Astrocyte (in vitro differentiated cells and primary cell): ENCODE results near the gene NIPBL. TPM values are rescaled to one million over a fixed set of nuclear protein-coding genes. Genes with fewer than 3 reads are reported as not detected.

Experiments
- DNase-seq: peaks from one replicate; pipeline ENCODE4 v3.0.0-alpha.2; 2010; ENCODE audit warnings: low read depth
- FAIRE-seq: peaks from 2 replicates; lab custom pipeline; 2011; peaks lifted over from hg19 to GRCh38; lab: Jason Lieb, UNC
- H2AFZ ChIP-seq: 2 replicates; pipeline ENCODE4 v1.6.0; 2012; ENCODE audit warnings: low read depth, low read length, inconsistent platforms
- H3K27ac ChIP-seq: 2 replicates; pipeline ENCODE4 v1.5.1; 2011; ENCODE audit warnings: low read depth, low read length, inconsistent platforms
- H3K27me3 ChIP-seq: 2 replicates; pipeline ENCODE4 v1.6.0; 2011; ENCODE audit warnings: low read length, inconsistent platforms; ENCODE audit not compliant: insufficient read depth
- H3K36me3 ChIP-seq: 2 replicates; pipeline ENCODE4 v1.5.1; 2011; ENCODE audit warnings: low read length, inconsistent platforms; ENCODE audit not compliant: insufficient read depth
- H3K4me1 ChIP-seq: 2 replicates; pipeline ENCODE4 v1.5.1; 2011; ENCODE audit warnings: low read length, inconsistent platforms; ENCODE audit not compliant: insufficient read depth
- H3K4me2 ChIP-seq: 2 replicates; pipeline ENCODE4 v1.6.0; 2012; ENCODE audit warnings: low read length, inconsistent platforms
- H3K4me3 ChIP-seq: 2 replicates; pipeline ENCODE4 v1.5.1; 2011; ENCODE audit warnings: low read depth, mild to moderate bottlenecking, low read length, inconsistent platforms; ENCODE audit not compliant: insufficient read depth
- H3K79me2 ChIP-seq: 2 replicates; pipeline ENCODE4 v1.6.0; 2012; ENCODE audit warnings: mild to moderate bottlenecking, low read length, inconsistent platforms; ENCODE audit not compliant: insufficient read depth
- H3K9ac ChIP-seq: 2 replicates; pipeline ENCODE4 v1.6.0; 2012; ENCODE audit warnings: mild to moderate bottlenecking, low read length, inconsistent platforms
- H3K9me3 ChIP-seq: 2 replicates; pipeline ENCODE4 v1.5.1; 2012; ENCODE audit warnings: low read depth, mild to moderate bottlenecking, low read length, inconsistent platforms; ENCODE audit not compliant: insufficient read depth
- H4K20me1 ChIP-seq: 2 replicates; pipeline ENCODE4 v1.6.0; 2012; ENCODE audit warnings: low read length, inconsistent platforms; ENCODE audit not compliant: insufficient read depth
- H3K27ac Mint-ChIP-seq: one replicate; pipeline ENCODE4 v1.8.0; 2021; ENCODE audit warnings: mild to moderate bottlenecking, mixed read lengths; ENCODE audit not compliant: unreplicated experiment
- H3K27me3 Mint-ChIP-seq: one replicate; pipeline ENCODE4 v1.8.0; 2021; ENCODE audit warnings: low read depth, mixed read lengths; ENCODE audit not compliant: unreplicated experiment
- H3K36me3 Mint-ChIP-seq: one replicate; pipeline ENCODE4 v1.8.0; 2021; ENCODE audit warnings: low read depth, mixed read lengths; ENCODE audit not compliant: unreplicated experiment
- H3K4me1 Mint-ChIP-seq: one replicate; pipeline ENCODE4 v1.8.0; 2021; ENCODE audit warnings: low read depth, mixed read lengths; ENCODE audit not compliant: unreplicated experiment
- H3K4me3 Mint-ChIP-seq: one replicate; pipeline ENCODE4 v1.8.0; 2021; ENCODE audit warnings: mild to moderate bottlenecking, moderate library complexity, mixed read lengths; ENCODE audit not compliant: unreplicated experiment
- H3K9me3 Mint-ChIP-seq: one replicate; pipeline ENCODE4 v1.8.0; 2021; ENCODE audit warnings: mild to moderate bottlenecking, mixed read lengths; ENCODE audit not compliant: unreplicated experiment
- CTCF ChIP-seq: IDR thresholded peaks from 2 replicates; pipeline ENCODE4 v1.5.1; 2011; ENCODE audit warnings: low read depth, mild to moderate bottlenecking, inconsistent platforms, low read length, moderate library complexity; ENCODE audit not compliant: insufficient read depth
- EZH2 ChIP-seq: IDR thresholded peaks from 2 replicates; pipeline ENCODE4 v1.6.1; 2012; ENCODE audit warnings: mild to moderate bottlenecking, low read length, inconsistent platforms; ENCODE audit not compliant: insufficient read depth
- total RNA-seq: library from RNA; stranded (reverse); gene quantifications from 2 replicates; pipeline ENCODE4 v1.2.1, GENCODE V29; 2021

NIPBL gene
- total RNA-seq, 1 donor from 2014 or later = 45.3 TPM

GRCh38 chr5:37015795-37016666, 139.5 kb downstream of the NIPBL start:
- Mint-ChIP-seq H3K9me3 (no peaks in the 10 kb centered on the region), H3K36me3 (peaks cover 4% of the 10 kb centered on the region), H3K4me3 (no peak overlapping the region), H3K4me1 (no peaks in the 10 kb centered on the region), H3K27me3 (no peaks in the 10 kb centered on the region), H3K27ac (no peak overlapping the region)
- DNase-seq = peak; percentile 33
- Histone ChIP-seq H3K79me2 (no peaks in the 10 kb centered on the region), H3K36me3 (peaks cover 15% of the 10 kb centered on the region), H3K27ac (no peak overlapping the region), H3K4me3 (no peak overlapping the region), H3K4me1 (peaks cover 3% of the 10 kb centered on the region), H3K27me3 (no peaks in the 10 kb centered on the region), H4K20me1 (no peaks in the 10 kb centered on the region), H3K4me2 (no peak overlapping the region), H3K9me3 (no peaks in the 10 kb centered on the region), H3K9ac (no peak overlapping the region), H2AFZ (no peak overlapping the region)
- no peak for TF ChIP-seq CTCF
- TF ChIP-seq EZH2 = no peak
- peak; percentile 70 for FAIRE-seq

- Histone ChIP-seq H3K9ac (no peak overlapping the region), H3K79me2 (no peaks in the 10 kb centered on the region), H3K4me2 (no peak overlapping the region), H3K4me1 (no peaks in the 10 kb centered on the region), H4K20me1 (no peaks in the 10 kb centered on the region), H3K27ac (no peak overlapping the region), H3K4me3 (no peak overlapping the region), H2AFZ (no peak overlapping the region), H3K9me3 (no peaks in the 10 kb centered on the region), H3K27me3 (no peaks in the 10 kb centered on the region), H3K36me3 (peaks cover 22% of the 10 kb centered on the region)
- H3K4me1 Mint-ChIP-seq = no peaks in the 10 kb centered on the region
- no peak overlapping the region for H3K27ac Mint-ChIP-seq
- H3K4me3 Mint-ChIP-seq = no peak overlapping the region
- no peak for TF ChIP-seq CTCF
- TF ChIP-seq EZH2 = no peak
- H3K36me3 Mint-ChIP-seq = peaks cover 11% of the 10 kb centered on the region
- peak; percentile 71 for FAIRE-seq
- H3K27me3 Mint-ChIP-seq = no peaks in the 10 kb centered on the region
- no peak for DNase-seq
- no peaks in the 10 kb centered on the region for H3K9me3 Mint-ChIP-seq
Measured at GRCh38 chr5:37028910-37029309, 152.3 kb downstream of the NIPBL start.

GRCh38 chr5:37029436-37029835, 152.9 kb downstream of the NIPBL start:
- DNase-seq (no peak), FAIRE-seq (no peak)
- H4K20me1 ChIP-seq = no peaks in the 10 kb centered on the region
- H2AFZ ChIP-seq = no peak overlapping the region
- H3K36me3 Mint-ChIP-seq = peaks cover 11% of the 10 kb centered on the region
- no peaks in the 10 kb centered on the region for H3K4me1 ChIP-seq
- TF ChIP-seq EZH2 (no peak), CTCF (no peak)
- no peak overlapping the region for H3K4me2 ChIP-seq
- no peak overlapping the region for H3K4me3 Mint-ChIP-seq
- no peaks in the 10 kb centered on the region for H3K27me3 ChIP-seq
- no peak overlapping the region for H3K27ac ChIP-seq
- H3K9me3 ChIP-seq = no peaks in the 10 kb centered on the region
- no peaks in the 10 kb centered on the region for H3K79me2 ChIP-seq
- no peaks in the 10 kb centered on the region for H3K27me3 Mint-ChIP-seq
- no peak overlapping the region for H3K4me3 ChIP-seq
- no peaks in the 10 kb centered on the region for H3K9me3 Mint-ChIP-seq
- no peak overlapping the region for H3K9ac ChIP-seq
- H3K27ac Mint-ChIP-seq = no peak overlapping the region
- peaks cover 25% of the 10 kb centered on the region for H3K36me3 ChIP-seq
- H3K4me1 Mint-ChIP-seq = no peaks in the 10 kb centered on the region
